ENCODE data around the gene RYK.
"Not testable (repeated sequence)": the region's sequence is repeated elsewhere in the genome, so short reads cannot be mapped to it uniquely, and the experiment has no call there.

The RYK gene

GRCh38 chr3:134279466-134279865 lies 28.8 kb upstream of the RYK start:
- DNase-seq (ENCODE audit: low spot score) = no peak
- H3K27ac ChIP-seq = no peak overlapping the region

GRCh38 chr3:134277066-134277660 lies 26.5 kb upstream of the RYK start:
- Histone ChIP-seq H3K27ac (no peak overlapping the region), H3K4me3 (no peak overlapping the region)
- TF ChIP-seq CTCF (IDR thresholded peaks at IDR 0.05) = no peak
- DNase-seq (ENCODE audit: low spot score) = no peak

More at GRCh38 chr3:134279466-134279865, 28.8 kb upstream of the RYK start:
- TF ChIP-seq CTCF (IDR thresholded peaks at IDR 0.05) = no peak
- H3K4me3 ChIP-seq = no peak overlapping the region

GRCh38 chr3:134276086-134276485 lies 25.4 kb upstream of the RYK start:
- no peak overlapping the region for H3K4me3 ChIP-seq

GRCh38 chr3:134275110-134275509 lies 24.5 kb upstream of the RYK start:
- H3K4me3 ChIP-seq; H3K27ac ChIP-seq; DNase-seq (ENCODE audit: low spot score): not testable (repeated sequence)

More at GRCh38 chr3:134276086-134276485, 25.4 kb upstream of the RYK start:
- no peak for TF ChIP-seq CTCF (IDR thresholded peaks at IDR 0.05)
- no peak overlapping the region for H3K27ac ChIP-seq
- DNase-seq (ENCODE audit: low spot score) = no peak

- no peak for TF ChIP-seq CTCF (IDR thresholded peaks at IDR 0.05)
- Histone ChIP-seq H3K27ac (no peak overlapping the region), H3K4me3 (no peak overlapping the region)
- no peak for DNase-seq (ENCODE audit: low spot score)
Observed at GRCh38 chr3:134274571-134274970, 23.9 kb upstream of the RYK start.

- DNase-seq (ENCODE audit: low spot score) = no peak
- TF ChIP-seq CTCF (IDR thresholded peaks at IDR 0.05) = no peak
- no peak overlapping the region for H3K4me3 ChIP-seq
- H3K27ac ChIP-seq = no peak overlapping the region
Observed at GRCh38 chr3:134267996-134268395, 17.3 kb upstream of the RYK start.

GRCh38 chr3:134260987-134261386 lies 10.3 kb upstream of the RYK start:
- Histone ChIP-seq H3K4me3 (no peak overlapping the region), H3K27ac (no peak overlapping the region)
- no peak for DNase-seq (ENCODE audit: low spot score)
- TF ChIP-seq CTCF (IDR thresholded peaks at IDR 0.05) = no peak
